Measurements from ENCODE around the gene TEX51.

DNA sequence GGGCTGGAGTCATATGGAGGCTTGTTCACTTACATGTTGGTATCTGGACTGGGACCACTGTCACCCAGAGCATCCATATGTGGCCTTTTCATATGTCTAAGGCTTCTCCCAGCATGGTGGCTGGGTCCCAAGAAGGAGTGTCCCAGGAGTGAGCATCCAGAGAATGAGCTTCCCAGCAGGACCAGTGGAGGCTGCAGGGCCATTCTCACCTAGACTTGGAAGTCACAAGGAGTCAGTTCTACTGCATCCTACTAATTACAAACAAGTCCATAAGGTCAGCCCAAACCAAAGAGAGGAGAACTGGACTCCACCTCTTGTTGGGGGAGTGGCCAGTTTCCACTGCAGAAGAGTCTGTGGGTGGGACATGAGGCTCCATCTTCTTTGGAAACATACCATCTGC is 5.1 kb upstream of the TEX51 start:
- TF ChIP-seq CTCF (tag by site-specific recombination; IDR thresholded peaks at IDR 0.05) = no peak
- no peak for TF ChIP-seq ZNF76 (tag by site-specific recombination; IDR thresholded peaks at IDR 0.05; ENCODE audit: borderline replicate concordance, low read depth)
- TF ChIP-seq, protein P1, sequence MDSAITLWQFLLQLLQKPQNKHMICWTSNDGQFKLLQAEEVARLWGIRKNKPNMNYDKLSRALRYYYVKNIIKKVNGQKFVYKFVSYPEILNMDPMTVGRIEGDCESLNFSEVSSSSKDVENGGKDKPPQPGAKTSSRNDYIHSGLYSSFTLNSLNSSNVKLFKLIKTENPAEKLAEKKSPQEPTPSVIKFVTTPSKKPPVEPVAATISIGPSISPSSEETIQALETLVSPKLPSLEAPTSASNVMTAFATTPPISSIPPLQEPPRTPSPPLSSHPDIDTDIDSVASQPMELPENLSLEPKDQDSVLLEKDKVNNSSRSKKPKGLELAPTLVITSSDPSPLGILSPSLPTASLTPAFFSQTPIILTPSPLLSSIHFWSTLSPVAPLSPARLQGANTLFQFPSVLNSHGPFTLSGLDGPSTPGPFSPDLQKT (IDR thresholded peaks at IDR 0.05; ENCODE audit: borderline replicate concordance, low read depth, low read length) = no peak
- no peak for TF ChIP-seq ZBTB21 (tag by site-specific recombination; IDR thresholded peaks at IDR 0.05)
- TF ChIP-seq KLF1 (tag by site-specific recombination; IDR thresholded peaks at IDR 0.05) = no peak
- no peak for TF ChIP-seq PATZ1 (tag by site-specific recombination; IDR thresholded peaks at IDR 0.05)
- no peak for TF ChIP-seq REST (tag by site-specific recombination; IDR thresholded peaks at IDR 0.05)
- TF ChIP-seq ZNF148 (tag by site-specific recombination; IDR thresholded peaks at IDR 0.05; ENCODE audit: borderline replicate concordance) = no peak
- TF ChIP-seq, protein P2, sequence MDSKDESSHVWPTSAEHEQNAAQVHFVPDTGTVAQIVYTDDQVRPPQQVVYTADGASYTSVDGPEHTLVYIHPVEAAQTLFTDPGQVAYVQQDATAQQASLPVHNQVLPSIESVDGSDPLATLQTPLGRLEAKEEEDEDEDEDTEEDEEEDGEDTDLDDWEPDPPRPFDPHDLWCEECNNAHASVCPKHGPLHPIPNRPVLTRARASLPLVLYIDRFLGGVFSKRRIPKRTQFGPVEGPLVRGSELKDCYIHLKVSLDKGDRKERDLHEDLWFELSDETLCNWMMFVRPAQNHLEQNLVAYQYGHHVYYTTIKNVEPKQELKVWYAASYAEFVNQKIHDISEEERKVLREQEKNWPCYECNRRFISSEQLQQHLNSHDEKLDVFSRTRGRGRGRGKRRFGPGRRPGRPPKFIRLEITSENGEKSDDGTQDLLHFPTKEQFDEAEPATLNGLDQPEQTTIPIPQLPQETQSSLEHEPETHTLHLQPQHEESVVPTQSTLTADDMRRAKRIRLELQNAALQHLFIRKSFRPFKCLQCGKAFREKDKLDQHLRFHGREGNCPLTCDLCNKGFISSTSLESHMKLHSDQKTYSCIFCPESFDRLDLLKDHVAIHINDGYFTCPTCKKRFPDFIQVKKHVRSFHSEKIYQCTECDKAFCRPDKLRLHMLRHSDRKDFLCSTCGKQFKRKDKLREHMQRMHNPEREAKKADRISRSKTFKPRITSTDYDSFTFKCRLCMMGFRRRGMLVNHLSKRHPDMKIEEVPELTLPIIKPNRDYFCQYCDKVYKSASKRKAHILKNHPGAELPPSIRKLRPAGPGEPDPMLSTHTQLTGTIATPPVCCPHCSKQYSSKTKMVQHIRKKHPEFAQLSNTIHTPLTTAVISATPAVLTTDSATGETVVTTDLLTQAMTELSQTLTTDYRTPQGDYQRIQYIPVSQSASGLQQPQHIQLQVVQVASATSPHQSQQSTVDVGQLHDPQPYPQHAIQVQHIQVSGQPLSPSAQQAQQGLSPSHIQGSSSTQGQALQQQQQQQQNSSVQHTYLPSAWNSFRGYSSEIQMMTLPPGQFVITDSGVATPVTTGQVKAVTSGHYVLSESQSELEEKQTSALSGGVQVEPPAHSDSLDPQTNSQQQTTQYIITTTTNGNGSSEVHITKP (tag by site-specific recombination; IDR thresholded peaks at IDR 0.05) = no peak
- TF ChIP-seq ZNF670 (tag by site-specific recombination; IDR thresholded peaks at IDR 0.05; ENCODE audit: low read depth) = no peak
- no peak for TF ChIP-seq BCL11B (tag by site-specific recombination; IDR thresholded peaks at IDR 0.05; ENCODE audit: low read depth)

All from HEK293 (cell line).